Motor neuron (in vitro differentiated cells): ENCODE measurements around the gene PDLIM1. TPM values are rescaled to one million over a fixed set of nuclear protein-coding genes. Genes with fewer than 3 reads are reported as not detected.

ENCODE experiments used
- ATAC-seq, 8 experiments: fragments of 200-7000 bp; cut with Tn5 transposase; replicated peaks in 6 of 8; 2 replicates each; pipeline ENCODE4 v1.8.0; 2021; ENCODE audit warnings: mild to moderate bottlenecking in 8 of 8, moderate library complexity in 8 of 8
- H3K27ac ChIP-seq, 2 donors: fragments of 250-450 bp; sonication (Bioruptor Pico); 2 replicates each; pipeline ENCODE4 v1.9.0; 2021; ENCODE audit warnings: antibody characterized with exemption in 2 of 2, mild to moderate bottlenecking in 2 of 2, moderate library complexity in 1 of 2
- H3K4me1 ChIP-seq, 2 donors: fragments of 250-450 bp; sonication (Bioruptor Pico); replicated peaks in 1 of 2; 2 replicates each; pipeline ENCODE4 v1.6.1; 2021; ENCODE audit warnings: antibody characterized with exemption in 2 of 2, mild to moderate bottlenecking in 2 of 2, moderate library complexity in 1 of 2
- H3K4me3 ChIP-seq, 5 donors: fragments of 250-450 bp; sonication (Bioruptor Pico); 2 replicates each; pipeline ENCODE4 v1.9.0; 2021; ENCODE audit warnings: antibody characterized with exemption in 5 of 5, mild to moderate bottlenecking in 5 of 5, moderate library complexity in 4 of 5
- WGBS, 10 experiments: fragments of 450-650 bp; shearing (Covaris generic); methylation state at CpG; one replicate each; pipeline ENCODE4 v1.0.0; 2022; 5-methylcytosine and 5-hydroxymethylcytosine counted together
- in situ Hi-C, 9 experiments: fragments of 400-800 bp; cut with MboI; loops; one replicate each; pipeline ENCODE4 v1.15.0; 2021; ENCODE audit warnings: low sequenced_read_pairs in 9 of 9, low pct_unique_long_range_greater_than_20kb in 2 of 9; ENCODE audit not compliant: unreplicated experiment in 9 of 9
- total RNA-seq, 8 experiments: library from RNA; unstranded; fragments of 300-600 nt; gene quantifications; 2 replicates each; pipeline versions ENCODE4 v1.2.3 to v1.2.4, GENCODE V29; 2022

The PDLIM1 gene, protein sequence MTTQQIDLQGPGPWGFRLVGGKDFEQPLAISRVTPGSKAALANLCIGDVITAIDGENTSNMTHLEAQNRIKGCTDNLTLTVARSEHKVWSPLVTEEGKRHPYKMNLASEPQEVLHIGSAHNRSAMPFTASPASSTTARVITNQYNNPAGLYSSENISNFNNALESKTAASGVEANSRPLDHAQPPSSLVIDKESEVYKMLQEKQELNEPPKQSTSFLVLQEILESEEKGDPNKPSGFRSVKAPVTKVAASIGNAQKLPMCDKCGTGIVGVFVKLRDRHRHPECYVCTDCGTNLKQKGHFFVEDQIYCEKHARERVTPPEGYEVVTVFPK
- total RNA-seq = 100 to 1,000 TPM in 1 of 8 experiments, 10 to 100 TPM in 4, 1 to 10 TPM in 3; 2.7 to 106 (median 27.6) TPM

- H3K4me3 ChIP-seq = peak within 1 kb of the TSS; percentile 52 to 70 (median 53)
- in situ Hi-C loops = no loop called here
- H3K4me1 ChIP-seq = peaks cover 16 to 32% of the 10 kb centered on the region in 2 donors
- 0 to 60% (median 15%) methylated on average over 2 to 8 of the region's 119 CpGs; no CpG with 5 or more reads in 6 of the 10 experiments for WGBS, 10 experiments
- ATAC-seq = peak; percentile 79 to 92 (median 86)
- peak within 1 kb of the TSS in 1 of 2 donors; percentile 80 for H3K27ac ChIP-seq
These were observed at the start of gene PDLIM1 for GRCh38 chr10:95290461-95291364. PDLIM1 (minus strand) TSS chr10:95291003; CDS start chr10:95290915, 88 bp downstream.

GRCh38 chr10:95339863-95340262 is 49.1 kb upstream of the PDLIM1 start:
- H3K27ac ChIP-seq = no peak overlapping the region
- no peak overlapping the region for H3K4me3 ChIP-seq
- WGBS, 10 experiments = 80 to 100% (median 88%) methylated on average over 1 of the region's 1 CpG; no CpG with 5 or more reads in 4 of the 10 experiments
- in situ Hi-C loops = no loop called here
- no peak for ATAC-seq
- H3K4me1 ChIP-seq = no peaks in the 10 kb centered on the region

DNA sequence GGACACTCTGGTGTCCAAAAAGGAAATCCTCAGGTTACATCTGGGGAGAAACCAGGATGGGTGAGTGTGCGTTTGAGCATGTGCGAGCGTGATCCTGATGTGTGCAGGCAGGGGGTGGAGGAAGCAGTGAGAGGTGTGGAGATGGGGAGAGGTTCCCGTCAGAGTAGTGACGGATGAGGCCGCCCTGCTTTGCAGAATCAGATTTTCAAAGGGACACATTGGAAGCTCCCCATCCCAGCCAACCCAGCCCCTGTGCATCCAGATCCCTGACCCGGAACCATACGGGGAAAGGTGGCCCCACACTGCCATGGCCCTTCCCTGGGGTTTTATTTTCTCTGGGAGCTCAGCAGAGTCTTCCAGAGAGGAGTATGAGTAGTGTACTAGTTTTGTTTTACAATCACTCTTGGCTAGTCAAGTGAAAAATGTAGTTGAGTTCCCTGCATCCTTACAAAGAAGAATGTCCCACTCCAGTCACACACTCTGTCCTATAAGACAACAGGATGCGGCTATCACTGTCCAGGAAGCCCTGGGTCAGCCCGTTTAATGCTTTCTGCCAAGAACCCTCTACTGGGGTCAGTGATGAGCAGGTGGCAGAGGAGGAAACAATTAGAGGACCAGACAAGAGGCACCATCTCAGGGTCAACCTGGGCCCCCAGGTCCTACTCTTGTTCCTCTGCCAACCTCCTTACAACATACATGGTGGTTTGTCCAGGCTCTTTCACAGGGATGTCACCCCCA is 46.8 kb upstream of the PDLIM1 start:
- H3K4me3 ChIP-seq = no peak overlapping the region
- 80 to 100% (median 86%) methylated on average over 2 to 9 of the region's 10 CpGs for WGBS, 10 experiments
- no peak for ATAC-seq

GRCh38 chr10:95336702-95337101 is 45.9 kb upstream of the PDLIM1 start:
- in situ Hi-C loops = no loop called here
- WGBS, 10 experiments = 90 to 100% (median 100%) methylated on average over 1 to 4 of the region's 9 CpGs; no CpG with 5 or more reads in 5 of the 10 experiments
- no peak for ATAC-seq
- Histone ChIP-seq H3K4me1 (no peaks in the 10 kb centered on the region), H3K4me3 (no peak overlapping the region), H3K27ac (no peak overlapping the region)

More for the DNA sequence above, 46.8 kb upstream of the PDLIM1 start:
- no peak overlapping the region for H3K27ac ChIP-seq
- in situ Hi-C loops = no loop called here
- H3K4me1 ChIP-seq = no peaks in the 10 kb centered on the region

DNA sequence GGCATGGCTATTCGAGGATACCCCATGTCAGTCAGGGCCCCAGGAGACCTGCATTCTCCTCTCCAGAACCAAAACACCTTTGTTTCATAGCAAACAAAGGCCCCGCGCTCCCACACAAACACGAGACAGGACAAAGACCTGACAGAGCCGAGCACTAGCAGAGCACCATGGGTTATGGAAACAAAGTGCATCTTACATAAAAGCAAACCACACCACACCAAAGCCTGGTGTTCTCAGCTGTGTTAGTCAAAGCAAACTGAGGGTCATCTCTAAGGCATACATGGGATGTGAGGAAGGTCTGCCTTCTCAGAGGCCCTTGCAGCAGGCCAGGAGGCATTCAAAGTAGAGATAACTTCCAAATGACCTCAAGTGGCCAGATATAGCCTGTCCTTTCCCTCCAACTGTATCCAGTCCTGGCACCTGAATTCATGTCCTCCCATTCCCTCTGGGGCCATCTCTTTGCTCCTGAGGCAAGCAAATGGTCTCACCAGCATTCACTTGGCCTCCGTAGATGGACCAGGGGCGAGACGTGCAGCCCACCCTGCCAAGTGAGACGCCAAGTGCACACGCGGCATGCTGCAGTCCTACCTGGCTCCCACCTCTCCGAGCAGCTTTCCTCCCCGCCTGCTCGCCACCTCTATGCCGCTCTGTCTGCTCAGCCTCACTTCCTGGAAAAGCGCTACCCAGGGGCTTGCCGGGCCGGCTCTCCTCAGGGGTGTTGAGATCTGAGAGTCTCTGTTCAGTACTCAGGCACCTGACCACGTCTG is 45.3 kb upstream of the PDLIM1 start:
- in situ Hi-C loops = no loop called here
- H3K4me1 ChIP-seq = no peaks in the 10 kb centered on the region
- H3K27ac ChIP-seq = no peak overlapping the region
- WGBS, 10 experiments = 30 to 83% (median 80%) methylated on average over 1 to 10 of the region's 19 CpGs; no CpG with 5 or more reads in 3 of the 10 experiments
- ATAC-seq = no peak
- H3K4me3 ChIP-seq = no peak overlapping the region

DNA sequence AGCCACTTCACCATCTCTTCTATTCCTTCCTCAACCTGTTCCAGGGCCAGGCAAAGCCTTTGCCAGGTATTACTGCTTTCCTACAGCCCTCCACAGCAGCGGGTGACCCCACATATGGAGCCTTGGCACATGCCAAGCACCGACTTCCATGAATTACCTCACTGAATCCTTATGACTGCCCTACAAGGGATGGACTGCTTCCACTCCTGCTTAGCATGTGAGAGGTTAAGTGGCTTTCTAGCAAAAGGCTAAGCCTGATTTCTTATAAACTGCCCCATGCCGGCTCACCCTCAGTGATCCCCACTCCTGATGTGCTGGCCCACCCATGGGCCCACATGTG is 44.0 kb upstream of the PDLIM1 start:
- Histone ChIP-seq H3K4me3 (no peak overlapping the region), H3K4me1 (no peaks in the 10 kb centered on the region), H3K27ac (no peak overlapping the region)
- 40 to 100% (median 88%) methylated on average over 1 to 2 of the region's 3 CpGs; no CpG with 5 or more reads in 6 of the 10 experiments for WGBS, 10 experiments
- in situ Hi-C loops = no loop called here
- peak in 2 of 8 experiments; percentile 37 to 55 for ATAC-seq

- ATAC-seq = peak in 2 of 8 experiments; percentile 94 to 99
- Histone ChIP-seq H3K4me3 (no peak overlapping the region), H3K27ac (no peak overlapping the region), H3K4me1 (no peaks in the 10 kb centered on the region)
- in situ Hi-C loops = no loop called here
- WGBS, 10 experiments = 3 to 100% (median 50%) methylated on average over 1 to 7 of the region's 12 CpGs; no CpG with 5 or more reads in 1 of the 10 experiments
These were observed 43.4 kb upstream of the PDLIM1 start for GRCh38 chr10:95333997-95334804.

- in situ Hi-C loops = no loop called here
These were observed 42.0 kb upstream of the PDLIM1 start for GRCh38 chr10:95332666-95333249.

DNA sequence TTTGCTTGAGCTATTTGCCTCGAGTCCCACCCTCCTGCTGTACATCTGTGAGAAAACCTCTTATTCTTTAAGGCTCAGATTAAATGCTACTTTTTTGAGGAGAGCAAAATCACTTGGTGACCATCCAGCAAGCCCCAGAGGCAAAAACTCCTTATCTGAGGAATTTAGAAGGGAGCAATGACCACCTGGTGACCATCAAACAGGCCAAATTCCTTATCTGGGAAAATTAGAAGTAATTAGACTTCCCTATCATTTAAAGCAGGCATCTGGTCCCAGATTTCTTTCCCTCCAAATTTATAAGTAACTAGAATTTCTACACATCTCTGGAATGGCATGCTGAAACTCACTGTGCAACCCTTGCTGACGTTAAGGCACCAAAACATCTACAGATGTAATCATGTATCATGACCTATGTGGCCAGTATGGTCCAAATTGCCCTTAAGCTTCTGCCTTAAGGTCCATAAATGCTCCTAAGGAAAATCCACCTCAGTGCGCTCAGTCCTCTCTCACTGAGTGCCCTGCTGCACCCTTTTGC is 40.9 kb upstream of the PDLIM1 start:
- ATAC-seq = no peak
- Histone ChIP-seq H3K4me3 (no peak overlapping the region), H3K27ac (no peak overlapping the region), H3K4me1 (no peaks in the 10 kb centered on the region)
- 54 to 100% (median 100%) methylated on average over 1 to 3 of the region's 3 CpGs; no CpG with 5 or more reads in 4 of the 10 experiments for WGBS, 10 experiments
- in situ Hi-C loops = no loop called here

More at GRCh38 chr10:95332666-95333249, 42.0 kb upstream of the PDLIM1 start:
- H3K27ac ChIP-seq = no peak overlapping the region
- 67 to 100% (median 100%) methylated on average over 1 to 3 of the region's 4 CpGs; no CpG with 5 or more reads in 3 of the 10 experiments for WGBS, 10 experiments
- H3K4me3 ChIP-seq = no peak overlapping the region
- ATAC-seq = no peak
- no peaks in the 10 kb centered on the region for H3K4me1 ChIP-seq

- WGBS, 10 experiments = 60 to 100% (median 83%) methylated on average over 1 of the region's 1 CpG; no CpG with 5 or more reads in 5 of the 10 experiments
- H3K27ac ChIP-seq = no peak overlapping the region
These were observed 40.2 kb upstream of the PDLIM1 start for GRCh38 chr10:95330966-95331453.

DNA sequence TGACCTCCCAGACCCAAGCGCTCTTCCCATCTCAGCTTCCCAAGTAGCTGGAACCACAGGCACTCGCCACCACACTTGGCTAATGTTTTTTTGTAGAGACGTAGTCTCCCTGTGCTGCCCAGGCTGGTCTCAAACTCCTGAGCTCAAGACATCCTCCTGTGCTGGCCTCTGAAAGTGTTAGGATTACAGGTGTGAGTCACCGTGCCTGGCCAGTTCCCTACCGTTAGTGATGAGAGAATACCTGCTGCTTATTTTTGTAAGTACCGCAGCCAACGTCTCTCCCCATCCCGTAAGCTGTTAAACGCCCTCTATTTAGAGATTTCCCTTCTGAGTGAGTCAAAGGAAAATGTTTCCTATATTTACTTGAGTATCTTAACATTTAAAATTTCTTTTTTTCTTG is 38.5 kb upstream of the PDLIM1 start:
- in situ Hi-C loops = no loop called here
- H3K27ac ChIP-seq = no peak overlapping the region
- no peaks in the 10 kb centered on the region for H3K4me1 ChIP-seq
- no peak overlapping the region for H3K4me3 ChIP-seq
- ATAC-seq = no peak
- 60 to 100% (median 82%) methylated on average over 1 to 7 of the region's 9 CpGs for WGBS, 10 experiments

More at GRCh38 chr10:95330966-95331453, 40.2 kb upstream of the PDLIM1 start:
- H3K4me1 ChIP-seq = no peaks in the 10 kb centered on the region
- ATAC-seq = no peak
- H3K4me3 ChIP-seq = no peak overlapping the region
- in situ Hi-C loops = no loop called here
